Retinal pigment epithelial cell (primary cell): ENCODE measurements around the gene PRX.

Source experiments
- DNase-seq: peaks from one replicate; pipeline ENCODE4 v3.0.0-alpha.2; 2010; ENCODE audit warnings: low read depth
- H3K4me3 ChIP-seq: 2 replicates; pipeline ENCODE4 v1.5.1; 2011; ENCODE audit warnings: mild to moderate bottlenecking, low read length, control low read depth, moderate library complexity
- TF ChIP-seq, protein P1 (sequence below): conservative IDR thresholded peaks from 2 replicates; pipeline ENCODE4 v1.5.1; 2011; ENCODE audit warnings: low read depth, low read length, control low read depth, inconsistent platforms

PRX gene

DNA sequence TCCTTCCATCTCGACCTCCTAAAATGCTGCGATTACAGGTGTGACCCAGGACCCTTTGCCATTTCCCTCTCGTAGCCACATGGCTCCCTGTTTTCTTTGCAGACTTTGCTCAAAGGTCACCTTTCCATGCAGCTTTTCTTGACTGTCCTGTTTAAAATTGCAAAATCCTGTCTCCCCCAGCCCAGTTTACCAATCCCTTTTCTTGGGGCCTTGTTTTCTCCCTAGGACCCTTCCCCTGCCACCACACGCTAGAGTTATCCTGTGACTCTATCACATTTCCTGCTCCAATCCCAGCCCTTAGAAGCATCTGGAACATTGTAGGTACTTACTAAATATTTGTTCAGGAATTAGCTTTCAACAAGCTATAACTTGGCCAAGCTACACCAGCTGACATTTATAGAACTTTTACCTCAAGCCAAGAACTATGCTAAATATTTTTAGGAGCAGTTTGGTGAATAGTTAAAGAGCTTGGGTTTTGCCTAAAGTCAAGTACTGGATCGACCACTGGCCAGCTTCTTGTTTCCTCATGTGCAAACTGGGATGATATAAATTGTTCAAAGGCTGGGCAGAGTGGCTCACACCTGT, 40.1 kb upstream of the PRX start:
- DNase-seq = no peak
- TF ChIP-seq, protein P1, sequence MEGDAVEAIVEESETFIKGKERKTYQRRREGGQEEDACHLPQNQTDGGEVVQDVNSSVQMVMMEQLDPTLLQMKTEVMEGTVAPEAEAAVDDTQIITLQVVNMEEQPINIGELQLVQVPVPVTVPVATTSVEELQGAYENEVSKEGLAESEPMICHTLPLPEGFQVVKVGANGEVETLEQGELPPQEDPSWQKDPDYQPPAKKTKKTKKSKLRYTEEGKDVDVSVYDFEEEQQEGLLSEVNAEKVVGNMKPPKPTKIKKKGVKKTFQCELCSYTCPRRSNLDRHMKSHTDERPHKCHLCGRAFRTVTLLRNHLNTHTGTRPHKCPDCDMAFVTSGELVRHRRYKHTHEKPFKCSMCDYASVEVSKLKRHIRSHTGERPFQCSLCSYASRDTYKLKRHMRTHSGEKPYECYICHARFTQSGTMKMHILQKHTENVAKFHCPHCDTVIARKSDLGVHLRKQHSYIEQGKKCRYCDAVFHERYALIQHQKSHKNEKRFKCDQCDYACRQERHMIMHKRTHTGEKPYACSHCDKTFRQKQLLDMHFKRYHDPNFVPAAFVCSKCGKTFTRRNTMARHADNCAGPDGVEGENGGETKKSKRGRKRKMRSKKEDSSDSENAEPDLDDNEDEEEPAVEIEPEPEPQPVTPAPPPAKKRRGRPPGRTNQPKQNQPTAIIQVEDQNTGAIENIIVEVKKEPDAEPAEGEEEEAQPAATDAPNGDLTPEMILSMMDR = no peak
- H3K4me3 ChIP-seq = no peak overlapping the region

DNA sequence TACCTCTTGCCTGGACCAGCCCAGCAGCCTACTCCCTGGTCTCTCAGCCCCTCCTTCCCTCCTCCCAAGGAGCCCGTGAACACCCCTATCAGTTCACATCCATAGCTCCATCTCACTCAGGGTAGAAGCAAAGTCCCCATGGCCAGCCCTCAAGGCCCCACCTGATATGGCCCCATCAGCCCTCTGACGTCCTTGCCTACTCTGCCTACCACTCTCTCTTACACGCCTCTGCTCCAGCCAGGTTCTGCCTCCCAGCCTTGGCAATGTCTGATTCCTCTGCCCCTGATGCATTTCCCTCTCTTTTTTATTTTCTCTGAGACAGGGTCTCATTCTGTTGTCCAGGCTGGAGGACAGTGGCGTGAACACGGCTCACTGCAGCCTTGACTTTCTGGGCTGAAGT, 38.8 kb upstream of the PRX start:
- DNase-seq = no peak
- TF ChIP-seq, protein P1 = no peak

DNA sequence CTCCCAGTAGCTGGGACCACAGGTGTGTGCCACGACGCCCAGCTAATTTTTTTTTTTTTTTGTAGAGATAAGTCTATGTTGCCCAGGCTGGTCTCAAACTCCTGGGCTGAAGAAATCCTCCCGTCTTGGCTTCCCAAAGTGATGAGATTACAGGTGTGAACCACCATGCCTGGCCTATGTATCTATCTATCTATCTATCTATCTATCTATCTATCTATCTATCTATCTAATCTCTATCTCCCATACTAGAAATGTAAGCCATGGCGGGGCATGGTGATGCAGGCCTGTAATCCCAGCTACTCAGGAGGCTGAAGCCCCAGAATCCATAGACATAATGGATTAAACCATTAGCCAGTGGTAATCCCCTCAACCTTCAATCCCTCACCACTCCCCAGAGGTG, 37.5 kb upstream of the PRX start:
- no peak overlapping the region for H3K4me3 ChIP-seq
- TF ChIP-seq, protein P1 = no peak

More for the DNA sequence above, 38.8 kb upstream of the PRX start:
- H3K4me3 ChIP-seq = no peak overlapping the region

DNA sequence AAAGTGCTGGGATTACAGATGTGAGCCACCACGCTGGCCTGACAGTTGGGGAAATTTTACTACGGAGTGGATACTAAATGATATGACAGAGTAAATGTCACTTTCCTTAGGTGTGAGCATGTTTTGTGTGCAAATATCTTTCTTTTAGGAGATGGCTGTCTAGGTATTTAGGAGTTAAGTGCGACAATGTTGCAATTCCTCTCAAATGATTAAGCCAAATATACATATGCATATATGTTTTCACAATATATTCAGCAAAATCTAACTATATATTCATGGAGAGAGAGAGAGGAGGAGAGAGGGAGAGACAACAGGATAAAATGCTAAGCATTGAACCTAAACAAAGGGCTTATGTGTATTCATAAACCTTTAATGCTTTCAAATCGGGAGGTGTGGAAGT, 36.3 kb upstream of the PRX start:
- DNase-seq = no peak
- TF ChIP-seq, protein P1 = no peak
- H3K4me3 ChIP-seq = no peak overlapping the region

More for the DNA sequence above, 37.5 kb upstream of the PRX start:
- DNase-seq = no peak

DNA sequence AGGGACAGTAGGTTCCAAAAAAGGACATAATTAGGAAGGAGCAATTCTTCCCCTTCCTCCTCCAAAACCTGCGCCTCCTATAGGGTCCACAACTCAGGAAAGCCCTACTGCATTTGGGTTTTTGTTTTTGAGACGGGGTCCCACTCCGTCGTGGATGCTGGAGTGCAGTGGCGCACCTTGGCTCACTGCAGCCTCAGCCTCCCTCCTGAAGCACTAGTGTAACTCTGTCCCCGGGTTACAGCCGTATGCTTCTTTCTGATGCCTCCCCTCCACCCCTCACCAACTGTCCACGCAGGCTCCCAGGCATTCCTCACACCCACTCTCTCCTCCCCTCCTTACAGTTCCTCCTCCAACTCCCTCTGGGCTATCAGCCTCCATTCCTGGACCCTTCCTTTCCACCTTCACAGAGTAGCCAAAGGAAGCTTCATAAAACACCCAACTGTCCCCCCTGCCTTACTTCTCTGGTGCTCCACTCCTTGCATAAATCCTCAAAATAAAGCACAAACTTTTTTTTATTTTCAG, 33.1 kb upstream of the PRX start:
- TF ChIP-seq, protein P1 = no peak
- no peak for DNase-seq
- H3K4me3 ChIP-seq = no peak overlapping the region

DNA sequence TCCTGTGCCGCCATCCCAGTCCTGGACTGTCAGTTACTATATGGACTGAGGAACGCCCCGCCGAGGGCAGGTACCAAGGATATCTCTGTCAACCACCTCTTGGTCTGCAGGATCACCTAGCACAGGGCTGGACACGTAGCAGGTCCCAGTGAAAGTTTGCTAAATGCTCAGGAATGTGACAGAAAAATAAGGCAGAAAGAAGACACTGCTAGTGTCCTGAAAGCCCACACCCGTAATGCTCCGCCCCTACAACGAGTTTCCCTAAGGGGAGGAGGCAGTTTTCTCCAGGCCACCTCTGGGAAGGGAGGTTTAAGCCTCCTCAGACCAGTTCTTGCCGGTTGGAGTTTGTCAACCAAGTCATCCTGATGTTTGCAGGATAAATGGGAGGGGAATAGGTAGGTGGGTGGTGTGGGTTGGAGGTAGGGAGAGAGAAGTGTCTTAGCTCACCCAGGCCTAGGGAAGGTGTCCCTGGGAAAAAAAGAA, 32.6 kb upstream of the PRX start:
- DNase-seq = no peak
- TF ChIP-seq, protein P1 = no peak
- H3K4me3 ChIP-seq = no peak overlapping the region

DNA sequence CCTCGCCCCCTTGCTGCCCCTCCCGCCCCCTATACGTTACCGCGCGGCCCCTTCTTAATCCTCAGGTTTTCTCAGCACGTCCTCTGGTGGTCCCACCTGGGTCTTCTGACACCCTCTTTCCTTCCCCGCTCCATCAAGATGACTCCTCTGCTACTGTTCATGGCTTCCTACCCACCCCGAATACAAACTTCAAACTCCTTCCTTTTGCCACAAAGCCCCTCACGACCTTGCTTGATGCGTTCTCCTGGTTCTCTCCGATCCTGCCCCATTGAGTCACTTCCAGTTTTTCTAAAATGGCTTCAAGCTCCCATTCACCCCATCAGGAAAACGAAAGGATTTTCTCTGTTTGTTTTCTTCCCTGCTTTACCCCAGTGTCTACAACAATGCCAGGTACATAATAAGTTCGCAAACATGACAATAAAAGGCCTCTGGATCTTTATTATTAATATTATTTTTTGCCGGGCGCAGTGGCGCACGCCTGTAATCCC, 31.7 kb upstream of the PRX start:
- peak overlapping the region; percentile 99 for H3K4me3 ChIP-seq
- no peak for DNase-seq

More for the DNA sequence above, 31.7 kb upstream of the PRX start:
- TF ChIP-seq, protein P1 = peak; percentile 34
